ENCODE measurements around the gene SDK1. TPM values are rescaled to one million over a fixed set of nuclear protein-coding genes. Genes with fewer than 3 reads are reported as not detected.

The SDK1 gene
- total and polyA plus RNA-seq, 2 donors (not counting 3 experiments of a cell fraction or from before 2014, with no cell fraction given): 1.6 to 3.9 TPM

- DNase-seq (ENCODE audit: low read depth, low spot score) (no peak), FAIRE-seq (no peak)
- Histone ChIP-seq H3K27ac (ENCODE audit: insufficient read depth, low read depth, low read length) (no peak overlapping the region), H2AFZ (ENCODE audit: low read depth, low read length) (no peak overlapping the region), H3K4me2 (ENCODE audit: insufficient read depth, low read length) (no peak overlapping the region), H4K20me1 (replicated peaks; ENCODE audit: control insufficient read depth, extremely low read depth, insufficient read depth, low read length) (no peaks in the 10 kb centered on the region), H3K79me2 (ENCODE audit: control insufficient read depth, insufficient read depth, low read length) (no peaks in the 10 kb centered on the region), H3K27me3 (ENCODE audit: control insufficient read depth in 2 of 2, insufficient read depth in 2 of 2, low read length in 2 of 2) (no peaks in the 10 kb centered on the region), H3K9ac (replicated peaks; ENCODE audit: extremely low read depth, insufficient read depth, low read length) (no peak overlapping the region), H3K4me1 (ENCODE audit: control insufficient read depth, extremely low read depth, insufficient read depth, low read length) (no peaks in the 10 kb centered on the region), H3K4me3 (replicated peaks in 1 of 3; ENCODE audit: insufficient read depth in 1 of 3, low read depth in 1 of 3, low read length in 3 of 3) (no peak overlapping the region), H3K36me3 (ENCODE audit: control insufficient read depth in 2 of 2, extremely low read depth in 1 of 2, insufficient read depth in 2 of 2, low read length in 2 of 2) (no peaks in the 10 kb centered on the region), H3K9me1 (replicated peaks; ENCODE audit: control insufficient read depth, extremely low read depth, insufficient read depth, low read length) (no peaks in the 10 kb centered on the region), H3K9me3 (replicated peaks; ENCODE audit: control insufficient read depth, insufficient read depth, low read length) (no peaks in the 10 kb centered on the region)
- no TSS peak for BruUV-seq (replicated peaks)
- TF ChIP-seq MAX (IDR thresholded peaks at IDR 0.05; ENCODE audit: insufficient read depth, insufficient read length) (no peak), POLR2AphosphoS5 (IDR thresholded peaks at IDR 0.05; ENCODE audit: insufficient read depth, low read depth, low read length) (no peak), CTCF (IDR thresholded peaks at IDR 0.05; ENCODE audit: extremely low read depth in 1 of 2, insufficient read depth in 1 of 2, low read depth in 1 of 2, low read length in 2 of 2) (no peak), GATA2 (IDR thresholded peaks at IDR 0.05; ENCODE audit: insufficient read depth, insufficient read length, low read depth, low read length) (no peak), FOS (IDR thresholded peaks at IDR 0.05; ENCODE audit: borderline replicate concordance, insufficient read depth, low read length) (no peak), POLR2A (IDR thresholded peaks at IDR 0.05; ENCODE audit: low read depth, low read length) (no peak)
- ChIA-PET POLR2A (no interaction called here), CTCF (no interaction called here)
- intact Hi-C loops (cut with micrococcal nuclease) (no loop called here), dilution Hi-C loops (cut with MboI; ENCODE audit: extremely low pct_ligation_motif_present, low sequenced_read_pairs) (no loop called here)
Measured at GRCh38 chr7:3378390-3379150, 77.5 kb downstream of the SDK1 start.

Data from endothelial cell of umbilical vein (primary cell).